VCaP (cell line): Measurements from ENCODE around the gene DAGLB.
A peak's percentile ranks its signal among the peaks of the same experiment; 100 is the strongest.
"Not testable (repeated sequence)": the region's sequence is repeated elsewhere in the genome, so short reads cannot be mapped to it uniquely, and the experiment has no call there.

ENCODE experiments used
- H3K27ac ChIP-seq: fragments of 450-650 bp; 2 replicates; pipeline ENCODE4 v1.5.1; 2017
- CTCF ChIP-seq: fragments of 450-650 bp; conservative IDR thresholded peaks from 2 replicates; pipeline ENCODE4 v1.5.1; 2017; ENCODE audit warnings: mild to moderate bottlenecking, moderate library complexity

DAGLB gene

DNA sequence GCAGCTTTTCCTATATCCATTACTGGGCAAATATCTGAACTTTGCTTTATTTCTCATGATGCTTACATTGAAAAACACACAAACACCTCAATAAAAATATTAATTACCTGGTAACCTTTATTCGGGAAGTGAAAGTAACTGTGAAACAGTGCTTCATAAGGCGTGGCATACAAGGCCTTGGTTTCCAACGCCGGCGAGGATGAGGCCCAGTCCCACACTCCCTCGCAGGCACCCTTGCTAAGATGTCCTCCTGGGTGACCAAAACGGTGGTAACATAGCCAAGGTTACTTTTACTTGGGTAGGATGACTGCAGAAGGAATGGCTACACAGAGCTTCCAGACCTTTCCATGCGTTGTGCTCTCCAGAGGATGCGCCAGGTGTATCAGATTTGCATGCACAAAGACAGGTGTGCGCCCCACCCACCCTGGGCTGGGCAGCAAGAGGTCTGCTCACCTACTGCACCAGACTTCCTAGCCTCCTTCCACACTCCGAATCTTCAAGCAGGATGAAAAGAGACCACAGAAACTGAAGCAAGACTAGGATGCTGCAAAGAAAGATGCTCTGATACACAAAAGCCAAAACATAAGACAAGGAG, 13.3 kb upstream of the DAGLB start:
- no peak overlapping the region for H3K27ac ChIP-seq
- no peak for TF ChIP-seq CTCF

- TF ChIP-seq CTCF = no peak
- H3K27ac ChIP-seq = peak overlapping the region; percentile 13; the same call in 1 of the 2 replicates
Measured at GRCh38 chr7:6460303-6460702, 12.5 kb upstream of the DAGLB start.

DNA sequence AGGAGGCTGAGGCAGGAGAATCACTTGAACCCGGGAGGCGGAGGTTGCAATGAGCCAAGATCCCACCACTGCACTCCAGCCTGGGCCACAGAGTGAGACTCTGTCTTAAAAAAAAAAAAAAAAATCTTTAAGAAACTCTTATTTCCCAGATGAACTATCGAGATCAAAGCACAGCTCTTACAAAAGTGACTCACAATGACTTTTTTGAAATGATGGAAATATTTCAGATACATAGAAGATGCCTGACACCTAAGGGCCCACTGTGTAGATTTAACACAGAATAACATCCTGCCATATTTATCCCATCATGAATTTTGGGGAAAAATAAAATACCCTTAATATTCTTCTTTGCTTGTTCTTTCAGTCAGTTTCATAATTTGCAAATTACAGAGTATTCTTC, 10.9 kb upstream of the DAGLB start:
- H3K27ac ChIP-seq = not testable (repeated sequence)

DNA sequence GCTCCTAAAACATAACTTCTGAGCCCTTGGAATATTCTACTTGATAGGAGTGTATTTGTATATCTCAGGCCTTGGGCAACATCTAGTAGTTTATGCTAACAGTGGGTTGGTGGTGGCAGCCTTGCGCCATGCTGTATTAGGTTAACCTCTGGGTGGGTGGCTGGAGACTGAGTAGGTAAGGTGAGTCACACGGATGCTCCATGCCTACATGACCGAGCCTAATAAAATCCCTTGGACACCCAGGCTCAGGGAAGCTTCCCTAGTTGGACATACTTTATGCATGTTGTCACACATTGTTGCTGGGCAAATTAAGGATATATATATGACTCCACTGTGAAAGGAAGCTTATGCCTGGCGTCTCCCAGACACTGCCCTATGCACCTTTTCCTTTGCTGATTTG, 6.0 kb upstream of the DAGLB start:
- no peak overlapping the region for H3K27ac ChIP-seq
- TF ChIP-seq CTCF = no peak

GRCh38 chr7:6451224-6451705, 3.5 kb upstream of the DAGLB start:
- TF ChIP-seq CTCF = no peak
- H3K27ac ChIP-seq = no peak overlapping the region

DNA sequence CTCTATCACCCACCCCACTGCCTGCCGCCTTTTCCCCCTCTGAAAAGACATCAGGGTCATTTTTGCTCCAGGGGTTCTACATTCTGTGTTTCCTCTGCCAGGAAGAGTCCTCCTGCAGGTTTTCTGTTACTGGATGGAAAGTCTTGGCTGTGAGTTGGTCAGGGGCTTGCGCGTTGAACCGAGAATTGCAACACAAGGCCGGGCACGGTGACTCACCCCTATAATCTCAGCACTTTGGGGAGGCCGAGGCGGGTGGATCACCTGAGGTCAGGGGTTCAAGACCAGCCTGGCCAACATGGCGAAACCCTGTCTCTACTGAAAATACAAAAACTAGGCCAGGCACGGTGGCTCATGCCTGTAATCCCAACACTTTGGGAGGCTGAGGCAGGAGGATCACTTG, 2.8 kb upstream of the DAGLB start:
- H3K27ac ChIP-seq = not testable (repeated sequence)

DNA sequence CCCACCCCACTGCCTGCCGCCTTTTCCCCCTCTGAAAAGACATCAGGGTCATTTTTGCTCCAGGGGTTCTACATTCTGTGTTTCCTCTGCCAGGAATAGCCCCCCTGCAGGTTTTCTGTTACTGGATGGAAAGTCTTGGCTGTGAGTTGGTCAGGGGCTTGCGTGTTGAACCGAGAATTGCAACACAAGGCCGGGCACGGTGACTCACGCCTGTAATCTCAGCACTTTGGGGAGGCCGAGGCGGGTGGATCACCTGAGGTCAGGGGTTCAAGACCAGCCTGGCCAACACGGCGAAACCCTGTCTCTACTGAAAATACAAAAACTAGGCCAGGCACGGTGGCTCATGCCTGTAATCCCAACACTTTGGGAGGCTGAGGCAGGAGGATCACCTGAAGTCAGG, 2.1 kb upstream of the DAGLB start:
- not testable (repeated sequence) for H3K27ac ChIP-seq

DNA sequence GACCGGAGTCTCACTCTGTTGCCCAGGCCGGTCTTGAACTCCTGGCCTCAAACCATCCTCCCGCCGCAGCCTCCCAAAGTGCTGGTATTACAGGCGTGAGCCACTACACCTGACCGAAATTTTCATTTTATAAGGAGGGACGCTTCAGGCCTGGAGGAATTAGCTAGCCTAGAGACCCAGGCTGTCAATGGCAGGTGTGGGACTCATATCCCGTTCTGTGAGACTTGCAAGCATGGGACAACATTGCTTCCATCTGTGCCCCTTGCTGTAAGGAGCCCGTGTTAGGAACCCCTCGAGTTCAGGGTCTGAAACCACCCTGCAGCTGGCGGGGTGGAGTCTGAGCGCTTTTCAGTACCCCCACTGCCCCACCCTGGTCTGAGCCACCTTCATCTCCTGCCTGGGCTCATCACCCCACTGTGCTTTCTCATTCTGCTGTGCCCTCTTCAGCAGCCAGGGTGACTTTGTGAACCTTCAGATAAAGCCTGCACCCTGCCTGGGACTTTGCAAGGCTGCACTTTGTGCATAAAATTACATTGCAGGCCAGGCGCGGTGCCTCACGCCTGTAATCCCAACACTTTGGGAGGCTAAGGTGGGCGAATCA, 1.3 kb upstream of the DAGLB start:
- TF ChIP-seq CTCF = no peak
- peak overlapping the region; percentile 80 for H3K27ac ChIP-seq

DNA sequence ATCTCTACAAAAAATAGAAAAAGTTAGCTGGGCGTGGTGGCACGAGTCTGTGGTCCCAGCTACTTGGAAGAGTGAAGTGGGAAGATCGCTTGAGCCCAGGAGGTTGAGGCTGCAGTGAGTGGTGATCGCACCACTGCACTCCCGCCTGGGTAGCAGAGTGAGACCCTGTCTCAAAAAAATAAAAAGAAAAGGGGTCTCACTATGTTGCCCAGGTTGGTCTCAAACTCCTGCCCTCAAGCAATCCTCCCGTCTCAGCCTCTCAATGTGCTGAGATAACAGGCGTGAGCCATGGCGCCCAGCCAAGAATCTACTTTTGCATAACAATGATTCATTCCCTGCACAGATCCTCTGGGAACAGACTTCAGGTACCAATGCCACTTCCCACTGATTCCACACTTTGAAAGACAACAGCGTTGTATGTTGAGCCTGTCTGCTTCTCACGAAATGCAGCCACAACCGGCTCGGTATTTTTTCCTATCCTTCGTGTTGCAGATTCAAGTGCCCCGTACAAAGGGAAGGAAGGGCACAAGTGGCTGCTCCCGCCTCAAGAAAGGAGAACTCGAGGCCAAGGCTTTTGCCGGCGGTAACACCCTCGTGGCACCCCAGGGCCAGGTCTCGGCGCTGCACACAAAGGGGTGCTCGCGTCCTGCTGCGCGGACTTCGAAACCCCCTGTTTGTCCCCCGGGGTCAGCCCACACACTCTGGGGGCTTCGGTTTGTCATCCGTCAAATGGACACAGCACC, 745 bp downstream of the DAGLB start:
- peak overlapping the region; percentile 80 for H3K27ac ChIP-seq
- no peak for TF ChIP-seq CTCF
